Measurements from ENCODE around the gene SLC25A21. TPM values are rescaled to one million over a fixed set of nuclear protein-coding genes. Genes with fewer than 3 reads are reported as not detected.

SLC25A21 gene
- total and polyA plus RNA-seq, 2 donors (not counting 1 experiment from before 2014, with no cell fraction given), result 0.50 to 0.62 TPM

DNA sequence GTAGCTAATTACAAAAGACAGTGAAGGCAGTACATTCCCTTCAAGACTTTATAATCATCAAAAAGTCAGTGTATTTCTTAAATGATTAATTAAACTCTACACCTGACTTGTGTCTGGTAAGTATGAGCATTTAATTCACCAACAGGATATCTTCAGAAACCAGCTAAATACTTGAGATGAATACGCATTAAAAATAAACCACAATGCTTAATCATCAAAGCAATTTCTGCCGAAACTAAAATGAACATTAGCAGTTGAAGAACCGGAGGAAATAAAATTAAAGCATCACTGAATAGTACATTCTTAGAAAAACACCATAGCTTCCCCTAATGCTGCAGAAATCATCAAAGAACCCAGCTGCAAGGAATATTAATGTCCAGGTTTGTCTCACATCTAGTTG, 32.7 kb downstream of the SLC25A21 start:
- no peak overlapping the region for H3K4me3 ChIP-seq (replicated peaks in 1 of 4; ENCODE audit: control extremely low read depth in 1 of 4, insufficient read depth in 1 of 4, low read depth in 3 of 4, low read length in 4 of 4)
- H3K4me2 ChIP-seq (ENCODE audit: extremely low read depth, insufficient read depth, low read length), result no peak overlapping the region
- H2AFZ ChIP-seq (ENCODE audit: low read length), result no peak overlapping the region
- no peak overlapping the region for H3K27ac ChIP-seq (ENCODE audit: insufficient read depth, low read length)
- TF ChIP-seq, protein P1, sequence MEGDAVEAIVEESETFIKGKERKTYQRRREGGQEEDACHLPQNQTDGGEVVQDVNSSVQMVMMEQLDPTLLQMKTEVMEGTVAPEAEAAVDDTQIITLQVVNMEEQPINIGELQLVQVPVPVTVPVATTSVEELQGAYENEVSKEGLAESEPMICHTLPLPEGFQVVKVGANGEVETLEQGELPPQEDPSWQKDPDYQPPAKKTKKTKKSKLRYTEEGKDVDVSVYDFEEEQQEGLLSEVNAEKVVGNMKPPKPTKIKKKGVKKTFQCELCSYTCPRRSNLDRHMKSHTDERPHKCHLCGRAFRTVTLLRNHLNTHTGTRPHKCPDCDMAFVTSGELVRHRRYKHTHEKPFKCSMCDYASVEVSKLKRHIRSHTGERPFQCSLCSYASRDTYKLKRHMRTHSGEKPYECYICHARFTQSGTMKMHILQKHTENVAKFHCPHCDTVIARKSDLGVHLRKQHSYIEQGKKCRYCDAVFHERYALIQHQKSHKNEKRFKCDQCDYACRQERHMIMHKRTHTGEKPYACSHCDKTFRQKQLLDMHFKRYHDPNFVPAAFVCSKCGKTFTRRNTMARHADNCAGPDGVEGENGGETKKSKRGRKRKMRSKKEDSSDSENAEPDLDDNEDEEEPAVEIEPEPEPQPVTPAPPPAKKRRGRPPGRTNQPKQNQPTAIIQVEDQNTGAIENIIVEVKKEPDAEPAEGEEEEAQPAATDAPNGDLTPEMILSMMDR (conservative IDR thresholded peaks at IDR 0.05 in 1 of 2, IDR thresholded peaks at IDR 0.05 in 1 of 2; ENCODE audit: low read depth in 1 of 2, low read length in 2 of 2), result no peak
- no peak for TF ChIP-seq EZH2 (IDR thresholded peaks at IDR 0.05; ENCODE audit: low read length, missing control alignments)
- no peaks in the 10 kb centered on the region for H3K27me3 ChIP-seq (ENCODE audit: control insufficient read depth, insufficient read depth, low read length)
- H3K9ac ChIP-seq (ENCODE audit: insufficient read depth, low read length), result no peak overlapping the region
- no peaks in the 10 kb centered on the region for H3K4me1 ChIP-seq (ENCODE audit: control insufficient read depth, extremely low read depth, insufficient read depth, low read length)
- DNase-seq (ENCODE audit: low read depth in 2 of 2), result peak in 1 of 2 donors; percentile 75
- no peaks in the 10 kb centered on the region for H4K20me1 ChIP-seq (ENCODE audit: control insufficient read depth, extremely low read depth, insufficient read depth, low read length)
- H3K79me2 ChIP-seq (ENCODE audit: control insufficient read depth, insufficient read depth, low read length), result no peaks in the 10 kb centered on the region
- no peaks in the 10 kb centered on the region for H3K9me3 ChIP-seq (ENCODE audit: control insufficient read depth, insufficient read depth, low read depth, low read length)
- H3K36me3 ChIP-seq (ENCODE audit: control insufficient read depth, insufficient read depth, low read length), result no peaks in the 10 kb centered on the region

DNA sequence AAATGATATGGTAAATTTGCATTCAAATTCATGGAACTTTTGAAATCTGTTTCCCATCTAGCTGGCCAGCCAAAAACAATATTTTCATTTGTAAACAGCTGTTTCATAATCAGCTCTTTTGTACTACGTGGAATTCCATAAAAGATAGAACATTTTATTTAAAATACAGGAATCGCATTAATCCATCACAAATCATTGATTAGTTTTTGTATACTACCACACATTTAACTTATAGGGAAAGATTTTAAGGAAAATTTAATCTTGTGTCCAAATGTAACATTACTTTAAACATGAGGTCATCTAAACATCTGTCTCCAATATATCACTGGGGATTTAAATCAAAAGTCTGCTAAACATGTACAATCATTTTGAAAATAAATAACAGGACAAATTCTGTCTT, 33.5 kb downstream of the SLC25A21 start:
- TF ChIP-seq, protein P1 (conservative IDR thresholded peaks at IDR 0.05 in 1 of 2, IDR thresholded peaks at IDR 0.05 in 1 of 2; ENCODE audit: low read depth in 1 of 2, low read length in 2 of 2), result no peak
- TF ChIP-seq EZH2 (IDR thresholded peaks at IDR 0.05; ENCODE audit: low read length, missing control alignments), result no peak

DNA sequence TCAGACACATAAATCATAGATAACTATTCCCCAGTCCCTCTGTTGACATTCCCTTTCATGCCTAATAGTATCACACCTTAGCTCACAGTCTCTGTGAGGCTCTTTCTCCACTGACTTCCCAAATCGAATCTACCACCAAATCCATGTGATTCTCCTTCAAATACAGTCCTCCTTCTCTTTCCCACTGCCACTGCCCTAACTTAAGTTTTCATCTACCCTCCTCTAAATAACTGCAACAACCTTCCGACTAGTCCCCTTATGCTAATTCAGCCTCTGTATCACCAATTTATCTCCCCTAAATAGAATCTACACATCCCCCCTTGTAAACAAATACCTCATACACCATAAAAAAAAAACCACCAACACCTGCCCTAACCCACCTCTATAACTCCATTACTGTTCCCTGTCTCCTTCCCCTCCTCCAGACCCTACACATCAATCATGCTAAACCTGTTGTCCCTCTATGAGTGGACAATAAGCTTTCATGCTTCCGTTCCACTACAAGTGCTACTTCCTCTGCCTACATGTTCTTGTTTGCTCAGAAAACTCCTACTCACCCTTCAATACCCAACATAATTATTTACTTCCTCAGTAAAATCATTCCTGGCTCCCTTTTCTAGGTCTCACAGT, 39.0 kb downstream of the SLC25A21 start:
- Histone ChIP-seq H3K4me3 (replicated peaks in 1 of 4; ENCODE audit: control extremely low read depth in 1 of 4, insufficient read depth in 1 of 4, low read depth in 3 of 4, low read length in 4 of 4) (no peak overlapping the region), H3K27me3 (ENCODE audit: control insufficient read depth, insufficient read depth, low read length) (no peaks in the 10 kb centered on the region), H3K4me1 (ENCODE audit: control insufficient read depth, extremely low read depth, insufficient read depth, low read length) (no peaks in the 10 kb centered on the region), H3K9ac (ENCODE audit: insufficient read depth, low read length) (no peak overlapping the region), H3K36me3 (ENCODE audit: control insufficient read depth, insufficient read depth, low read length) (no peaks in the 10 kb centered on the region), H3K79me2 (ENCODE audit: control insufficient read depth, insufficient read depth, low read length) (no peaks in the 10 kb centered on the region), H2AFZ (ENCODE audit: low read length) (no peak overlapping the region), H4K20me1 (ENCODE audit: control insufficient read depth, extremely low read depth, insufficient read depth, low read length) (no peaks in the 10 kb centered on the region), H3K9me3 (ENCODE audit: control insufficient read depth, insufficient read depth, low read depth, low read length) (no peaks in the 10 kb centered on the region), H3K4me2 (ENCODE audit: extremely low read depth, insufficient read depth, low read length) (no peak overlapping the region), H3K27ac (ENCODE audit: insufficient read depth, low read length) (no peak overlapping the region)
- TF ChIP-seq EZH2 (IDR thresholded peaks at IDR 0.05; ENCODE audit: low read length, missing control alignments), result no peak
- TF ChIP-seq, protein P1 (conservative IDR thresholded peaks at IDR 0.05 in 1 of 2, IDR thresholded peaks at IDR 0.05 in 1 of 2; ENCODE audit: low read depth in 1 of 2, low read length in 2 of 2), result no peak
- no peak for DNase-seq (ENCODE audit: low read depth in 2 of 2)

More for the DNA sequence above, 33.5 kb downstream of the SLC25A21 start:
- Histone ChIP-seq H3K4me3 (replicated peaks in 1 of 4; ENCODE audit: control extremely low read depth in 1 of 4, insufficient read depth in 1 of 4, low read depth in 3 of 4, low read length in 4 of 4) (no peak overlapping the region), H2AFZ (ENCODE audit: low read length) (no peak overlapping the region), H3K36me3 (ENCODE audit: control insufficient read depth, insufficient read depth, low read length) (no peaks in the 10 kb centered on the region), H3K27me3 (ENCODE audit: control insufficient read depth, insufficient read depth, low read length) (no peaks in the 10 kb centered on the region), H3K9me3 (ENCODE audit: control insufficient read depth, insufficient read depth, low read depth, low read length) (no peaks in the 10 kb centered on the region), H3K9ac (ENCODE audit: insufficient read depth, low read length) (no peak overlapping the region), H3K4me2 (ENCODE audit: extremely low read depth, insufficient read depth, low read length) (no peak overlapping the region), H3K79me2 (ENCODE audit: control insufficient read depth, insufficient read depth, low read length) (no peaks in the 10 kb centered on the region), H4K20me1 (ENCODE audit: control insufficient read depth, extremely low read depth, insufficient read depth, low read length) (no peaks in the 10 kb centered on the region), H3K4me1 (ENCODE audit: control insufficient read depth, extremely low read depth, insufficient read depth, low read length) (no peaks in the 10 kb centered on the region), H3K27ac (ENCODE audit: insufficient read depth, low read length) (no peak overlapping the region)
- DNase-seq (ENCODE audit: low read depth in 2 of 2), result no peak
